DND-41 (cell line): ENCODE results near the gene UFC1.

ENCODE experiments used
- EZH2 ChIP-seq: IDR thresholded peaks from 3 replicates; pipeline ENCODE4 v1.6.1; 2012; ENCODE audit warnings: borderline replicate concordance, low read depth, mild to moderate bottlenecking, moderate library complexity, low read length, inconsistent platforms; ENCODE audit not compliant: severe bottlenecking
- TF ChIP-seq, protein P1 (sequence below): IDR thresholded peaks from 2 replicates; pipeline ENCODE4 v1.5.1; 2012; ENCODE audit warnings: borderline replicate concordance, low read length, moderate library complexity, mild to moderate bottlenecking; ENCODE audit not compliant: poor library complexity, severe bottlenecking; ENCODE audit errors: extremely low read depth

DNA sequence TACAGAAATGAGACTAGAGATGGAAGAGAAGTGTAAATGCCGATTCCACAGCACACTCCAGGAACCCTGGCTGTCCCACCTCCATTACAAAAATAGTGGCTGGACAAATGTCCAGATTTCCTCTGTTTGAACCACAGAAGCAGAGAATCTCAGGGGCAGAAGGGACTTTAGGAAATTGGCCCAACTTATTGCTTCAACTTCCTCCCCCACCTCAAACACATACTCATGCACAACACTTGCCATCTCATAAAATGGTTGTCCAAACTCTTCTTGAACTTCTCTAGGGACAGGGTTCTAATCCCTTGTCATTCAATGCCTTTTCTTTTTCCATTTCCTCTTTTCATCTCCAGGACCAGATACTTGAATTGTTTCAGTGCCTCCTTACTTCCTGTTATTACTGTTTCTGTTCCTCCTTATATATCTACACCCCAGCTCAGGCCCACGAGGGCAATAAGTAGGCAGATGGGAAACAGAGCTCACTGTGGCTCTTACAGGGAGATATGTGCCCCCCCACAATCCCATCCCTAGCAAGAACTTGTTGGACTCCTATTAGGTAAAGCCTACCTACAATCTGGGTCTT, 32.0 kb downstream of the UFC1 start:
- TF ChIP-seq, protein P1, sequence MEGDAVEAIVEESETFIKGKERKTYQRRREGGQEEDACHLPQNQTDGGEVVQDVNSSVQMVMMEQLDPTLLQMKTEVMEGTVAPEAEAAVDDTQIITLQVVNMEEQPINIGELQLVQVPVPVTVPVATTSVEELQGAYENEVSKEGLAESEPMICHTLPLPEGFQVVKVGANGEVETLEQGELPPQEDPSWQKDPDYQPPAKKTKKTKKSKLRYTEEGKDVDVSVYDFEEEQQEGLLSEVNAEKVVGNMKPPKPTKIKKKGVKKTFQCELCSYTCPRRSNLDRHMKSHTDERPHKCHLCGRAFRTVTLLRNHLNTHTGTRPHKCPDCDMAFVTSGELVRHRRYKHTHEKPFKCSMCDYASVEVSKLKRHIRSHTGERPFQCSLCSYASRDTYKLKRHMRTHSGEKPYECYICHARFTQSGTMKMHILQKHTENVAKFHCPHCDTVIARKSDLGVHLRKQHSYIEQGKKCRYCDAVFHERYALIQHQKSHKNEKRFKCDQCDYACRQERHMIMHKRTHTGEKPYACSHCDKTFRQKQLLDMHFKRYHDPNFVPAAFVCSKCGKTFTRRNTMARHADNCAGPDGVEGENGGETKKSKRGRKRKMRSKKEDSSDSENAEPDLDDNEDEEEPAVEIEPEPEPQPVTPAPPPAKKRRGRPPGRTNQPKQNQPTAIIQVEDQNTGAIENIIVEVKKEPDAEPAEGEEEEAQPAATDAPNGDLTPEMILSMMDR: no peak
- TF ChIP-seq EZH2: no peak
